CD14-positive monocyte (primary cell): ENCODE measurements around the gene AGT. TPM values are rescaled to one million over a fixed set of nuclear protein-coding genes. Genes with fewer than 3 reads are reported as not detected.
"Not testable (repeated sequence)": the region's sequence is repeated elsewhere in the genome, so short reads cannot be mapped to it uniquely, and the experiment has no call there.

Experiments used
- DNase-seq, 3 donors: peaks; one replicate each; pipeline ENCODE4 v3.0.0-alpha.2; 2011 to 2022
- H2AFZ ChIP-seq: 2 replicates; pipeline ENCODE4 v1.6.0; 2012; ENCODE audit warnings: mild to moderate bottlenecking, low read depth, low read length, inconsistent platforms; ENCODE audit not compliant: insufficient read depth, poor library complexity, severe bottlenecking
- H3K27ac ChIP-seq, 2 donors: 1 replicate in 1 of 2; 2 replicates in 1 of 2; pipeline ENCODE4 v1.5.1; 2012 to 2013; ENCODE audit warnings: low read length in 2 of 2, control low read depth in 1 of 2, inconsistent platforms in 1 of 2, low read depth in 1 of 2, mild to moderate bottlenecking in 1 of 2
- H3K27me3 ChIP-seq, 2 donors: one replicate each; pipeline versions ENCODE4 v1.6.0 to v1.6.1; 2011 to 2013; ENCODE audit warnings: low read length in 2 of 2; ENCODE audit not compliant: control insufficient read depth in 2 of 2, insufficient read depth in 2 of 2
- H3K36me3 ChIP-seq, 2 donors: replicated peaks in 1 of 2; 1 replicate in 1 of 2; 2 replicates in 1 of 2; pipeline versions ENCODE4 v1.5.1 to v1.6.1; 2012 to 2013; ENCODE audit warnings: low read length in 2 of 2, control low read depth in 1 of 2, inconsistent platforms in 1 of 2, mild to moderate bottlenecking in 1 of 2; ENCODE audit not compliant: insufficient read depth in 2 of 2, control insufficient read depth in 1 of 2
- H3K4me1 ChIP-seq, 2 donors: 1 replicate in 1 of 2; 2 replicates in 1 of 2; pipeline versions ENCODE4 v1.5.1 to v1.6.1; 2012 to 2013; ENCODE audit warnings: low read length in 2 of 2, control low read depth in 1 of 2, inconsistent platforms in 1 of 2, mild to moderate bottlenecking in 1 of 2, moderate library complexity in 1 of 2; ENCODE audit not compliant: insufficient read depth in 2 of 2, control insufficient read depth in 1 of 2
- H3K4me2 ChIP-seq: replicated peaks from 2 replicates; pipeline ENCODE3; 2012; ENCODE audit warnings: low read length, moderate library complexity, mild to moderate bottlenecking; ENCODE audit not compliant: poor library complexity, severe bottlenecking; ENCODE audit errors: extremely low read depth
- H3K4me3 ChIP-seq, 3 experiments: fragments of 200-600 bp in 1 of 3; sonication (generic) in 1 of 3; replicated peaks in 1 of 3; 1 replicate in 2 of 3; 2 replicates in 1 of 3; pipeline ENCODE4 v1.5.1; 2011 to 2013; ENCODE audit warnings: low read length in 3 of 3, mild to moderate bottlenecking in 3 of 3, control low read depth in 2 of 3, low read depth in 2 of 3, inconsistent platforms in 1 of 3, moderate library complexity in 1 of 3
- H3K79me2 ChIP-seq: 2 replicates; pipeline ENCODE4 v1.6.0; 2012; ENCODE audit warnings: mild to moderate bottlenecking, control low read depth, inconsistent platforms, low read length, moderate library complexity; ENCODE audit not compliant: insufficient read depth
- H3K9ac ChIP-seq: 2 replicates; pipeline ENCODE4 v1.6.0; 2017; ENCODE audit warnings: low read length, mild to moderate bottlenecking; ENCODE audit not compliant: insufficient read depth, poor library complexity, severe bottlenecking
- H3K9me3 ChIP-seq, 2 donors: replicated peaks in 1 of 2; 1 replicate in 1 of 2; 2 replicates in 1 of 2; pipeline versions ENCODE4 v1.5.1 to v1.6.1; 2012 to 2013; ENCODE audit warnings: low read length in 2 of 2, control low read depth in 1 of 2; ENCODE audit not compliant: control insufficient read depth in 1 of 2, insufficient read depth in 1 of 2
- H4K20me1 ChIP-seq: 2 replicates; pipeline ENCODE4 v1.6.0; 2012; ENCODE audit warnings: mild to moderate bottlenecking, low read length, control low read depth, moderate library complexity; ENCODE audit not compliant: insufficient read depth
- H3K27ac Mint-ChIP-seq, 7 donors: one replicate each; pipeline ENCODE4 v1.8.0; 2020; ENCODE audit warnings: mild to moderate bottlenecking in 7 of 7, mixed read lengths in 7 of 7, moderate library complexity in 6 of 7, inconsistent platforms in 2 of 7
- H3K27me3 Mint-ChIP-seq, 3 donors: one replicate each; pipeline ENCODE4 v1.8.0; 2021 to 2022; ENCODE audit warnings: low read depth in 3 of 3, mild to moderate bottlenecking in 3 of 3, mixed read lengths in 3 of 3, moderate library complexity in 3 of 3, inconsistent platforms in 1 of 3
- H3K36me3 Mint-ChIP-seq, 2 donors: one replicate each; pipeline ENCODE4 v1.8.0; 2020; ENCODE audit warnings: mixed read lengths in 2 of 2, inconsistent platforms in 1 of 2, mild to moderate bottlenecking in 1 of 2
- H3K4me1 Mint-ChIP-seq: one replicate; pipeline ENCODE4 v1.8.0; 2020; ENCODE audit warnings: mild to moderate bottlenecking, mixed read lengths
- H3K4me3 Mint-ChIP-seq, 2 donors: one replicate each; pipeline ENCODE4 v1.8.0; 2020; ENCODE audit warnings: mild to moderate bottlenecking in 2 of 2, mixed read lengths in 2 of 2, moderate library complexity in 1 of 2
- H3K9me3 Mint-ChIP-seq, 7 donors: one replicate each; pipeline ENCODE4 v1.8.0; 2020 to 2022; ENCODE audit warnings: mixed read lengths in 7 of 7, mild to moderate bottlenecking in 6 of 7, moderate library complexity in 6 of 7, inconsistent platforms in 2 of 7
- WGBS: methylation state at CpG from one replicate; pipeline ENCODE4 v1.1.5; 2013; ENCODE audit warnings: missing lambda C conversion rate; ENCODE audit not compliant: insufficient coverage; 5-methylcytosine and 5-hydroxymethylcytosine counted together
- intact Hi-C, 2 donors: fragments of 100-400 bp; cut with micrococcal nuclease; formaldehyde crosslinking; loops; one replicate each; pipeline versions ENCODE4 v1.15.0 to v1.15.1; 2023
- polyA plus RNA-seq, 3 donors: library from polyadenylated mRNA; depleted of rRNA in 1 of 3; unstranded in 2 of 3; stranded (reverse) in 1 of 3; fragments of 300-500 nt in 2 of 3; fragments of >200 nt in 1 of 3; fragmentation: Illumina TruSeq in 2 of 3; gene quantifications; 1 replicate in 2 of 3; 2 replicates in 1 of 3; pipeline ENCODE4 v1.2.3, GENCODE V29; 2012 to 2021
- TF ChIP-seq, protein P1 (sequence below): fragments of 200-600 bp; IDR thresholded peaks from one replicate; pipeline ENCODE4 v1.8.0; 2022; ENCODE audit warnings: antibody characterized with exemption, mild to moderate bottlenecking

The AGT gene
- polyA plus RNA-seq, 3 donors = 0.04 TPM; not detected in 2

- Mint-ChIP-seq H3K9me3 (peaks cover 0 to 4% (median 3%) of the 10 kb centered on the region in 7 donors), H3K27me3 (peaks cover 1 to 12% (median 8%) of the 10 kb centered on the region in 3 donors), H3K36me3 (no peaks in the 10 kb centered on the region), H3K4me1 (no peaks in the 10 kb centered on the region), H3K4me3 (no peak overlapping the region), H3K27ac (no peak overlapping the region)
- H2AFZ ChIP-seq = no peak overlapping the region
- no peaks in the 10 kb centered on the region for H3K4me1 ChIP-seq
- no peak for DNase-seq
- no peak overlapping the region for H3K4me3 ChIP-seq
- TF ChIP-seq, protein P1, sequence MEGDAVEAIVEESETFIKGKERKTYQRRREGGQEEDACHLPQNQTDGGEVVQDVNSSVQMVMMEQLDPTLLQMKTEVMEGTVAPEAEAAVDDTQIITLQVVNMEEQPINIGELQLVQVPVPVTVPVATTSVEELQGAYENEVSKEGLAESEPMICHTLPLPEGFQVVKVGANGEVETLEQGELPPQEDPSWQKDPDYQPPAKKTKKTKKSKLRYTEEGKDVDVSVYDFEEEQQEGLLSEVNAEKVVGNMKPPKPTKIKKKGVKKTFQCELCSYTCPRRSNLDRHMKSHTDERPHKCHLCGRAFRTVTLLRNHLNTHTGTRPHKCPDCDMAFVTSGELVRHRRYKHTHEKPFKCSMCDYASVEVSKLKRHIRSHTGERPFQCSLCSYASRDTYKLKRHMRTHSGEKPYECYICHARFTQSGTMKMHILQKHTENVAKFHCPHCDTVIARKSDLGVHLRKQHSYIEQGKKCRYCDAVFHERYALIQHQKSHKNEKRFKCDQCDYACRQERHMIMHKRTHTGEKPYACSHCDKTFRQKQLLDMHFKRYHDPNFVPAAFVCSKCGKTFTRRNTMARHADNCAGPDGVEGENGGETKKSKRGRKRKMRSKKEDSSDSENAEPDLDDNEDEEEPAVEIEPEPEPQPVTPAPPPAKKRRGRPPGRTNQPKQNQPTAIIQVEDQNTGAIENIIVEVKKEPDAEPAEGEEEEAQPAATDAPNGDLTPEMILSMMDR = no peak
- intact Hi-C loops = no loop called here
- no peak overlapping the region for H3K27ac ChIP-seq
- no peaks in the 10 kb centered on the region for H4K20me1 ChIP-seq
- H3K36me3 ChIP-seq = no peaks in the 10 kb centered on the region
- H3K9ac ChIP-seq = no peak overlapping the region
- no peak overlapping the region for H3K4me2 ChIP-seq
- WGBS = 86% methylated on average over 2 of the region's 6 CpGs
- no peaks in the 10 kb centered on the region for H3K9me3 ChIP-seq
- H3K27me3 ChIP-seq = no peaks in the 10 kb centered on the region
- no peaks in the 10 kb centered on the region for H3K79me2 ChIP-seq
Measured at GRCh38 chr1:230728710-230729392, 14.9 kb upstream of the AGT start.

GRCh38 chr1:230725256-230726012 lies 11.5 kb upstream of the AGT start:
- H3K27me3 ChIP-seq = no peaks in the 10 kb centered on the region
- H2AFZ ChIP-seq = no peak overlapping the region
- TF ChIP-seq, protein P1 = no peak
- no peaks in the 10 kb centered on the region for H4K20me1 ChIP-seq
- Mint-ChIP-seq H3K4me1 (no peaks in the 10 kb centered on the region), H3K36me3 (no peaks in the 10 kb centered on the region), H3K27me3 (peaks cover 0 to 7% (median 5%) of the 10 kb centered on the region in 3 donors), H3K4me3 (no peak overlapping the region), H3K27ac (no peak overlapping the region), H3K9me3 (peaks cover 8 to 21% (median 17%) of the 10 kb centered on the region in 7 donors)
- no peaks in the 10 kb centered on the region for H3K4me1 ChIP-seq
- no peaks in the 10 kb centered on the region for H3K36me3 ChIP-seq
- H3K9ac ChIP-seq = no peak overlapping the region
- H3K4me3 ChIP-seq = no peak overlapping the region
- no CpG with 5 or more reads among the region's 6 CpGs for WGBS
- H3K79me2 ChIP-seq = no peaks in the 10 kb centered on the region
- H3K4me2 ChIP-seq = no peak overlapping the region
- intact Hi-C loops = no loop called here
- peaks cover 10 to 13% of the 10 kb centered on the region in 2 donors for H3K9me3 ChIP-seq
- no peak for DNase-seq
- no peak overlapping the region for H3K27ac ChIP-seq

- H3K27me3 Mint-ChIP-seq, H3K4me1 ChIP-seq, H4K20me1 ChIP-seq, H3K27ac ChIP-seq, H2AFZ ChIP-seq, DNase-seq, H3K27me3 ChIP-seq, H3K4me2 ChIP-seq, intact Hi-C loops, H3K4me3 ChIP-seq, H3K36me3 Mint-ChIP-seq, H3K4me3 Mint-ChIP-seq, H3K4me1 Mint-ChIP-seq, H3K36me3 ChIP-seq, H3K79me2 ChIP-seq, H3K9ac ChIP-seq: not testable (repeated sequence)
- peak overlapping the region in 1 of 7 donors; percentile 5 for H3K27ac Mint-ChIP-seq
- peaks cover 10 to 13% of the 10 kb centered on the region in 2 donors for H3K9me3 ChIP-seq
- peaks cover 8 to 24% (median 15%) of the 10 kb centered on the region in 7 donors for H3K9me3 Mint-ChIP-seq
- 100% methylated on average over 2 of the region's 3 CpGs for WGBS
Measured at GRCh38 chr1:230721849-230722522, 8.1 kb upstream of the AGT start.
